Right atrium auricular region (tissue), 2 donors: Measurements from ENCODE around the gene MRGPRE. TPM values are rescaled to one million over a fixed set of nuclear protein-coding genes. Genes with fewer than 3 reads are reported as not detected.

Source experiments
- DNase-seq: peaks from one replicate; pipeline ENCODE4 v3.0.0-alpha.2; 2019; ENCODE audit warnings: low spot score
- H3K27ac ChIP-seq, 2 donors: fragments of 200-600 bp; sonication (generic); 1 replicate in 1 of 2; 2 replicates in 1 of 2; pipeline ENCODE4 v1.5.1; 2016 to 2019
- H3K27me3 ChIP-seq, 2 donors: fragments of 200-600 bp; sonication (generic); one replicate each; pipeline versions ENCODE4 v1.5.1 to v1.6.0; 2017 to 2019
- H3K36me3 ChIP-seq: fragments of 200-600 bp; sonication (generic); one replicate; pipeline ENCODE4 v1.5.1; 2016
- H3K4me1 ChIP-seq, 2 donors: fragments of 200-600 bp; sonication (generic); one replicate each; pipeline versions ENCODE4 v1.5.1 to v1.6.0; 2017 to 2019
- H3K4me3 ChIP-seq, 2 donors: fragments of 200-600 bp; sonication (generic); 1 replicate in 1 of 2; 2 replicates in 1 of 2; pipeline ENCODE4 v1.5.1; 2017 to 2019; ENCODE audit warnings: mild to moderate bottlenecking in 1 of 2, moderate library complexity in 1 of 2
- H3K9me3 ChIP-seq, 2 donors: fragments of 200-600 bp; sonication (generic); one replicate each; pipeline ENCODE4 v1.5.1; 2019
- total RNA-seq, 2 donors: library from RNA; depleted of rRNA; stranded (reverse); fragments of >200 nt; gene quantifications; one replicate each; pipeline ENCODE4 v1.1.0, GENCODE V29; 2016
- TF ChIP-seq, protein P1 (sequence below), 2 donors: fragments of 200-600 bp; sonication (generic); IDR thresholded peaks; one replicate each; pipeline ENCODE4 v1.5.1; 2019; ENCODE audit warnings: antibody characterized with exemption in 2 of 2

MRGPRE gene
- total RNA-seq, 2 donors from 2014 or later = not detected

DNA sequence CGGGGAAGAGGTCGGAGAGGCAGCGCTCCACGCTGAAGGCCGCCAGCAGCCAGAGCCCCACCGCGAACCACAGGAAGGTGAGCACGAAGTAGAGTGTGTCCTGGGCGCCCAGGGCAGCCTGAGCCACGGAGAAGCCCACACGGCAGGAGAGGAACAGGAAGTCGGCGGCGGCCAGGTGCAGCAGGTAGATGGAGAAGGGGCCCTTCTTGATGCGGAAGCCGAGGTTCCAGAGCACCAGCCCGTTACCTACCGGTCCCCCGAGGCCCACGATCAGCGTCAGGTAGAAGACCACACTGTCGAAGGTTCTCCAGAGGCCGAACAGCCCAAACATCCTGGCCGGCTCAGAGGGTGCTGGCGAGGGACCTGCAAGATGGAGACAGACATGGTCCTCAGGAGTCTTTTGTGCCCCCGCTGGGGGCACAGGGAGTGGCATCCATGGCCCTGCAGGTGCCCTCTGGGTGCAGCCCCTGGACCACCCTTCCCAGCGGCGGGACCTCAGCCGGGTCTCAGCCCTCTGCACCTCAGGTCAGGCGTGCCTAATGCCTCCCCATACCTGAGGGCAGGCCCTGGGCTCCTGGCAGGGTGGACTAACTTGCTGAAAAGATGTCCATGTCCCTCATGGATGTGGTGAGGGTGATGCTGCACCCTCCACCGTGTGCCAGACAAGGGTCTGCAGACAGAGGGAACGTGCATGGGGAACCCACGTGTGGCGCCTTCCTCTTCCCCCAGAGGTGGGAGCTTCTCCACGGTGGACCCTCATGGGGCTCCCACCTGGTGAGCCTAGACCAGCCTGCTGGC lies 13.5 kb downstream of the MRGPRE start, which contains the start of gene MRGPRG:
Gene MRGPRG, minus strand, starts transcription at position 331 of the 798 bp plus-strand sequence. Its CDS starts 0 bp downstream, at position 331.
- Histone ChIP-seq H3K4me1 (no peaks in the 10 kb centered on the region), H3K4me3 (no peak within 1 kb of the TSS), H3K27me3 (no peaks in the 10 kb centered on the region), H3K27ac (no peak within 1 kb of the TSS), H3K9me3 (no peaks in the 10 kb centered on the region), H3K36me3 (no peaks in the 10 kb centered on the region)
- TF ChIP-seq, protein P1, sequence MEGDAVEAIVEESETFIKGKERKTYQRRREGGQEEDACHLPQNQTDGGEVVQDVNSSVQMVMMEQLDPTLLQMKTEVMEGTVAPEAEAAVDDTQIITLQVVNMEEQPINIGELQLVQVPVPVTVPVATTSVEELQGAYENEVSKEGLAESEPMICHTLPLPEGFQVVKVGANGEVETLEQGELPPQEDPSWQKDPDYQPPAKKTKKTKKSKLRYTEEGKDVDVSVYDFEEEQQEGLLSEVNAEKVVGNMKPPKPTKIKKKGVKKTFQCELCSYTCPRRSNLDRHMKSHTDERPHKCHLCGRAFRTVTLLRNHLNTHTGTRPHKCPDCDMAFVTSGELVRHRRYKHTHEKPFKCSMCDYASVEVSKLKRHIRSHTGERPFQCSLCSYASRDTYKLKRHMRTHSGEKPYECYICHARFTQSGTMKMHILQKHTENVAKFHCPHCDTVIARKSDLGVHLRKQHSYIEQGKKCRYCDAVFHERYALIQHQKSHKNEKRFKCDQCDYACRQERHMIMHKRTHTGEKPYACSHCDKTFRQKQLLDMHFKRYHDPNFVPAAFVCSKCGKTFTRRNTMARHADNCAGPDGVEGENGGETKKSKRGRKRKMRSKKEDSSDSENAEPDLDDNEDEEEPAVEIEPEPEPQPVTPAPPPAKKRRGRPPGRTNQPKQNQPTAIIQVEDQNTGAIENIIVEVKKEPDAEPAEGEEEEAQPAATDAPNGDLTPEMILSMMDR (IDR thresholded peaks at IDR 0.05) = no peak
- no peak for DNase-seq

DNA sequence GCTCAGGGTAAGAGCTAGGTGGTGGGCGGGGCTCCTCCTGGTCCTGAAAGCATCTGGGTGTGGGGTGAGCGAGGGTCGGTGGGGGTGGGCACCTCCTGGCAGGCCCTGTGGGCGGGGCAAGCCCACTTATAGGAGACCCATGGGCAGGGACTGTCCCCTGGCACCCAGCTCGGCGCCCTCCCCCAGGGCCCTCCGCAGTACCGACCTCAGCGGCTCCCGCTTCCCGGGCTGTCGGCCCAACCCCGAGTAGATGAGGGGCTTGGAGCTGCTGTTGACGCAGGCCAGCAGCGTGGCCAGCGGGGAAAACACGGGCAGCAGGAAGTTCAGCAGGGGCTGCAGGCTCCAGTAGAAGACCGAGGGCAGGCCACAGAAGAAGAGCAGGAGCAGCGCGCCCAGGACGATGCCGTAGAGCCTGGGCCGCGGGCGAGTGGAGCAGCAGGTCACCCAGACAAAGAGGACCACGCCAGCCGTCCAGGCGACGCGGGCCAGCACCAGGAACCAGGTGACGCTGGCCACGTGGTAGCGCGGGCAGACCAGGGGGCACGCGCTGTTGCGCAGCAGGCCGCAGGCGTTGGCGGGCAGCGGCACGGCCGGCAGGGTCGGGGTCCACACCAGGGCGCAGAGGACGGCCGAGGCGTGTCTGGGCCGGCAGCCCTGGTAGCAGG lies 14.3 kb downstream of the MRGPRE start:
- TF ChIP-seq, protein P1 (IDR thresholded peaks at IDR 0.05) = no peak
- H3K4me3 ChIP-seq = no peak overlapping the region
- no peak for DNase-seq

DNA sequence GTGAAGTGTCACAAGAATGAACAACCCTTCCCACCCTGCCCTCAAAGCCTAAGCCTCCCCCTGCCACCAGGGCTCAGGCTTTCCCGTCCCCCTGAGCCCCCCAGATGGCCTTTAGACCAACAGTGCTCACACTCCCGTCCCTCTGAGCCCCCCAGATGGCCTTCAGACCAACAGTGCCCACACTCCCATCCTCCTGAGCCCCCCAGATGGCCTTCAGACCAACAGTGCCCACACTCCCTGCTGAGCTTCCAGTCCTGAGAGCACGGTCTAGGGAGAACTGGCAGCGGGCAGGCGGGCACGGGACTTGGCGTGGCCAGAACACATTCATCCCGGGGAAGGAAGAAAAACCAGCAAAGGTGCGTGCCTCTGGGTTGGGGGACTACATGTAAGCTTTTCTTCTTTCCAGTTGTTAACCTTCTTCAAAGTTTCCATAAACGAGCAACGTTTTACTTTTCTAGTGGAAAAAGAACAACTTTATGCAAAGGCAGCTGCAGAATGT lies 16.1 kb downstream of the MRGPRE start:
- Histone ChIP-seq H3K27me3 (no peaks in the 10 kb centered on the region), H3K9me3 (peaks cover 3 to 11% of the 10 kb centered on the region in 2 donors), H3K4me1 (no peaks in the 10 kb centered on the region), H3K4me3 (no peak overlapping the region), H3K27ac (no peak overlapping the region), H3K36me3 (no peaks in the 10 kb centered on the region)
- TF ChIP-seq, protein P1 (IDR thresholded peaks at IDR 0.05) = no peak
- DNase-seq = no peak

More for the DNA sequence above, 14.3 kb downstream of the MRGPRE start:
- Histone ChIP-seq H3K9me3 (no peaks in the 10 kb centered on the region), H3K27me3 (no peaks in the 10 kb centered on the region), H3K27ac (no peak overlapping the region), H3K4me1 (no peaks in the 10 kb centered on the region), H3K36me3 (no peaks in the 10 kb centered on the region)

DNA sequence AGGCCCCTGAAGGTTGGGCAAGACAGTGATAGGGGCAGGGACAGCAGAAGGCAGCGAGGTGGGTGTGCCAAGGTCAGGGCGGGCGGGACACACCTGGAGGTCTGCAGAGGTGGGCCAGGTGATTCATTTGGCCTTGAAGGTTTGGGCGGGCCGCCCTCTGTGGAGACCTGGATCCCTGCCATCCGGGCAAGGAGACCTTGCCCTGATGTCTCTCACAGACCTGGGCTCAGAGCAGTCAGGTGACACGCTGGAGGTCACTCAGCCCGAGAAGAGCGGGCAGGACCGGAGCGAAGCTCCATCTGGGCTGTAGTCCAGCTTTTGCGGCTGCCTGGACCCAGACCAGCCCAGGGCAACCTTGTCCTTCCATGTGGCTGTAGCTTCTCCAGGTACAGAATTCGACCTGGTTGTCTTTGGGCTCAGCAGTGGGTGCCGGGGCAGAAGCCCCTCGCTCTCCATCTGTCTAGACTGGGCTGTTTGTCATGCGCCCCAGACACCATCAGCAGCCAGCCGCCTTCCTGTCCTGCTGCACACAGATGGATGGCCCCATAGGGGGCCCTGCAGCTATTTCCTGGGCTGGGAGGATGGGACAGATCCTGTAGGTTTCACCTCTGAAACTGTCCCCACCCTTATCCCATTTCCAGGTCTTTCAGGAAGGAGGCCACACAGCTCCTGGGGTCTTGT lies 16.7 kb downstream of the MRGPRE start:
- TF ChIP-seq, protein P1 (IDR thresholded peaks at IDR 0.05) = no peak
- no peaks in the 10 kb centered on the region for H3K27me3 ChIP-seq
- DNase-seq = no peak
- H3K27ac ChIP-seq = no peak overlapping the region
- H3K4me3 ChIP-seq = no peak overlapping the region
- H3K4me1 ChIP-seq = no peaks in the 10 kb centered on the region
- peaks cover 3 to 11% of the 10 kb centered on the region in 2 donors for H3K9me3 ChIP-seq
- H3K36me3 ChIP-seq = no peaks in the 10 kb centered on the region

DNA sequence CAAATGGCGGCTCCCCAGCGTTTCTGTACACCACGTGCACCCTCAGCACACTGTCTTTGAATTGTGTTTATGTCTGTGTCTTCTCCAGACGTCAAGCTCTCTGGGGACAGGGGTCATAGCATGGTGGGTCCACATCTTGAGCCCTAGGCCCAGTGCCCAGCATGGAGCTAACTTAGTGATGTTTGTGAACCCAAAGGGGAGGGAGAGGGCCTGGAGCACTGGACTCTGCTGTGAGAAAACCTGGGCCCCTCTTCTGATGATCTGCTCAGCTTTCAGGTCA lies 17.9 kb downstream of the MRGPRE start:
- Histone ChIP-seq H3K4me1 (no peaks in the 10 kb centered on the region), H3K27me3 (no peaks in the 10 kb centered on the region), H3K9me3 (peaks cover 3 to 11% of the 10 kb centered on the region in 2 donors), H3K4me3 (no peak overlapping the region), H3K27ac (no peak overlapping the region), H3K36me3 (no peaks in the 10 kb centered on the region)
- TF ChIP-seq, protein P1 (IDR thresholded peaks at IDR 0.05) = no peak
- no peak for DNase-seq
